Heart right ventricle (tissue), 16 donors: ENCODE measurements around the gene IRAG1. TPM values are rescaled to one million over a fixed set of nuclear protein-coding genes. Genes with fewer than 3 reads are reported as not detected.
A peak's percentile ranks its signal among the peaks of the same experiment; 100 is the strongest.

Source experiments
- ATAC-seq, 8 donors: fragments of 200-7000 bp; cut with Tn5 transposase; one replicate each; pipeline ENCODE4 v1.9.1; 2020; ENCODE audit warnings: mild to moderate bottlenecking in 8 of 8, moderate library complexity in 8 of 8, moderate number of reproducible peaks in 1 of 8
- DNase-seq, 2 donors: peaks; one replicate each; pipeline ENCODE4 v3.0.0-alpha.2; 2020
- H3K27ac ChIP-seq, 10 donors: fragments of 200-600 bp; sonication (generic) in 2 of 10; one replicate each; pipeline versions ENCODE4 v1.5.0 to v1.8.0; 2020 to 2022; ENCODE audit warnings: mild to moderate bottlenecking in 3 of 10
- H3K27me3 ChIP-seq, 7 donors: fragments of 200-600 bp; one replicate each; pipeline ENCODE4 v1.8.0; 2021 to 2022; ENCODE audit warnings: mild to moderate bottlenecking in 2 of 7
- H3K36me3 ChIP-seq, 9 donors: fragments of 200-600 bp; sonication (generic) in 1 of 9; one replicate each; pipeline versions ENCODE4 v1.5.0 to v1.8.0; 2020 to 2022; ENCODE audit warnings: mild to moderate bottlenecking in 2 of 9
- H3K4me1 ChIP-seq, 9 donors: fragments of 200-600 bp; sonication (generic) in 1 of 9; one replicate each; pipeline versions ENCODE4 v1.5.0 to v1.8.0; 2020 to 2022; ENCODE audit warnings: mild to moderate bottlenecking in 4 of 9
- H3K4me3 ChIP-seq, 10 donors: fragments of 200-600 bp; sonication (generic) in 2 of 10; one replicate each; pipeline versions ENCODE4 v1.5.0 to v1.8.0; 2020 to 2022; ENCODE audit warnings: mild to moderate bottlenecking in 7 of 10, moderate library complexity in 2 of 10
- H3K9me3 ChIP-seq, 11 donors: fragments of 200-600 bp in 10 of 11; sonication (generic) in 2 of 11; one replicate each; pipeline versions ENCODE4 v1.5.0 to v1.8.0; 2013 to 2022; ENCODE audit warnings: mild to moderate bottlenecking in 2 of 11, control low read depth in 1 of 11, moderate library complexity in 1 of 11
- WGBS, 2 donors: extraction: QIAGEN DNeasy Blood & Tissue Kit; methylation state at CpG; one replicate each; pipeline ENCODE4 v1.1.7; 2013; ENCODE audit warnings: inconsistent platforms in 1 of 2; 5-methylcytosine and 5-hydroxymethylcytosine counted together
- intact Hi-C, 10 donors: fragments of 100-400 bp; cut with DNase I; formaldehyde crosslinking; loops; one replicate each; pipeline versions ENCODE4 v1.11.1 to v1.14.2; 2022
- polyA plus RNA-seq, 2 donors: library from polyadenylated mRNA; stranded (reverse); fragments of 200-250 nt; gene quantifications; one replicate each; pipeline ENCODE4 v1.2.3, GENCODE V29; 2013
- total RNA-seq, 10 donors: library from RNA; stranded (reverse); fragmentation: NEBNext Ultra II Directional in 3 of 10; extraction: Animal tissue kit (Norgen Biotek cat#: 25700) in 3 of 10; gene quantifications; one replicate each; pipeline versions ENCODE4 v1.2.1 to v1.2.4, GENCODE V29; 2021 to 2023
- TF ChIP-seq, protein P1 (sequence below), 9 donors: fragments of 200-600 bp; sonication (generic) in 2 of 9; IDR thresholded peaks; one replicate each; pipeline versions ENCODE4 v1.5.0 to v1.8.0; 2021 to 2022; ENCODE audit warnings: antibody characterized with exemption in 9 of 9, mild to moderate bottlenecking in 5 of 9, moderate library complexity in 1 of 9
- donor health status: Arrhythmogenic right ventricular cardiomyopathy.
- donor health status: ischemic (EF 13 %, LVEDD 7.1; RV severe dilation, severe dysfunction).
- donor health status: healthy with polysubstance abuse.
- donor health status: DM: no; HTN: yes; CAD: no.
- donor health status: DM: no; HTN: no; CAD: no.
- donor health status: ischemic (EF 25% LVEDD 6.9; RV normal size, moderate dysfunction).
- donor health status: ischemic (EF 25% LVEDD 5.7; RV mildly dilated, moderate dysfunction).
- donor health status: healthy.
- donor health status: DM: yes; HTN: yes; CAD: no.
- donor health status: Ischemic cardiomyopathy.
- donor health status: ischemic (EF 35%, LVEDD 5.7; RV mildly dilated, moderate dysfunction).
- donor health status: nonischemic (EF 11% LVEDD 7.7; RV severe dilation, severe dysfunction).
- donor health status: DM: yes; HTN: yes; CAD: no.
- donor health status: PGD.
- donor health status: ischemic (EF 29% LVEDD 5.4; RV normal size, mild dysfunction).
- donor health status: nonischemic (EF 23%, LVEDD 6.1; RV moderate dilation, normal function).

The IRAG1 gene
- total and polyA plus RNA-seq, 12 donors, result 2.5 to 8.3 (median 5.0) TPM

DNA sequence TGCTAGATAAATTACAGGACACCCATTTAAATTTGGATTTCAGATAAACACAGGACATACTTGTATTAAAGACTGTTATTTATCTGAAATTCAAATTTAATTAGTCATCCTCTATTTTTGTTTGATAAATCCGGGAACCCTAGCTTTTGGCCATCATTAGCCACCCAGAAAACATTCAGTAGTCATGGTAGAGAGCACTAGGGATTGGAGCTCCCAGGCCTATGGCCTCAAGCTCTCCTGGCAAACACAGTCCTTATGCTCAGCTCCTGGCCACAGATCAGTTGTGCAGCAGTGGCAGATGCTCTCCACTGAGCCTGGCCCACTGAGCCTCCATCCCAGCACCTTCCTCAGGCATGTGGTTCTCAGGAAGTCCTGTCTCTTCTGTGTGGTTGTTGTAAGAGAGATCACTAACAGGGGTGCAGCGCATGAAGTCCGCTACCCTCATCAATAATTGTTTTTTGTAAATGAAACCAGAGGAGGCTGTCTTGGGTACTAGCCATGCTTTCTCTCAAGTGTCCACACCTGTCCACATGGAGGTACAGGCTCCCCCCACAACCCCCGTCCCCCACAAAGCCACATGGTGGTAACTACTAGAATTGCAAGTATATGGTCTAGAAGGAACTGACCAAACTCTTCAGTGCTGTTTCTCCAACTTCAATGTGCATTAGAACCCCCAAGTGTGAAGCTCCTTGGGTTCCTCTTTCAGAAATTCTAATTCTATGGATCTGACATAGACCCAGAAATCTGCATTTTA lies 1.1 kb upstream of the IRAG1 start:
- peaks cover 0 to 49% (median 13%) of the 10 kb centered on the region in 9 donors for H3K4me1 ChIP-seq
- intact Hi-C loops, result no loop called here
- no peaks in the 10 kb centered on the region for H3K9me3 ChIP-seq
- DNase-seq (no peak), ATAC-seq (no peak)
- H3K4me3 ChIP-seq, result no peak overlapping the region
- H3K27me3 ChIP-seq, result peaks cover 0 to 8% (median 0%) of the 10 kb centered on the region in 7 donors
- H3K27ac ChIP-seq, result peak overlapping the region in 5 of 10 donors; percentile 41 to 81 (median 73)
- H3K36me3 ChIP-seq, result no peaks in the 10 kb centered on the region
- 86 to 88% methylated on average over 4 of the region's 4 CpGs for WGBS, 2 donors
- TF ChIP-seq, protein P1, sequence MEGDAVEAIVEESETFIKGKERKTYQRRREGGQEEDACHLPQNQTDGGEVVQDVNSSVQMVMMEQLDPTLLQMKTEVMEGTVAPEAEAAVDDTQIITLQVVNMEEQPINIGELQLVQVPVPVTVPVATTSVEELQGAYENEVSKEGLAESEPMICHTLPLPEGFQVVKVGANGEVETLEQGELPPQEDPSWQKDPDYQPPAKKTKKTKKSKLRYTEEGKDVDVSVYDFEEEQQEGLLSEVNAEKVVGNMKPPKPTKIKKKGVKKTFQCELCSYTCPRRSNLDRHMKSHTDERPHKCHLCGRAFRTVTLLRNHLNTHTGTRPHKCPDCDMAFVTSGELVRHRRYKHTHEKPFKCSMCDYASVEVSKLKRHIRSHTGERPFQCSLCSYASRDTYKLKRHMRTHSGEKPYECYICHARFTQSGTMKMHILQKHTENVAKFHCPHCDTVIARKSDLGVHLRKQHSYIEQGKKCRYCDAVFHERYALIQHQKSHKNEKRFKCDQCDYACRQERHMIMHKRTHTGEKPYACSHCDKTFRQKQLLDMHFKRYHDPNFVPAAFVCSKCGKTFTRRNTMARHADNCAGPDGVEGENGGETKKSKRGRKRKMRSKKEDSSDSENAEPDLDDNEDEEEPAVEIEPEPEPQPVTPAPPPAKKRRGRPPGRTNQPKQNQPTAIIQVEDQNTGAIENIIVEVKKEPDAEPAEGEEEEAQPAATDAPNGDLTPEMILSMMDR (IDR thresholded peaks at IDR 0.05), result no peak

GRCh38 chr11:10692531-10693115 lies 932 bp downstream of the IRAG1 start:
- intact Hi-C loops, result no loop called here
- H3K9me3 ChIP-seq, result no peaks in the 10 kb centered on the region
- TF ChIP-seq, protein P1 (IDR thresholded peaks at IDR 0.05), result no peak
- peak overlapping the region in 9 of 10 donors; percentile 25 to 81 (median 65) for H3K27ac ChIP-seq
- H3K4me1 ChIP-seq, result peaks cover 0 to 48% (median 13%) of the 10 kb centered on the region in 9 donors
- WGBS, 2 donors, result 58 to 61% methylated on average over 7 of the region's 7 CpGs
- no peak for DNase-seq
- peak overlapping the region in 9 of 10 donors; percentile 20 to 54 (median 36) for H3K4me3 ChIP-seq
- ATAC-seq, result peak in 3 of 8 donors; percentile 4 to 33 (median 20)
- peaks cover 0 to 8% (median 0%) of the 10 kb centered on the region in 7 donors for H3K27me3 ChIP-seq
- H3K36me3 ChIP-seq, result no peaks in the 10 kb centered on the region

DNA sequence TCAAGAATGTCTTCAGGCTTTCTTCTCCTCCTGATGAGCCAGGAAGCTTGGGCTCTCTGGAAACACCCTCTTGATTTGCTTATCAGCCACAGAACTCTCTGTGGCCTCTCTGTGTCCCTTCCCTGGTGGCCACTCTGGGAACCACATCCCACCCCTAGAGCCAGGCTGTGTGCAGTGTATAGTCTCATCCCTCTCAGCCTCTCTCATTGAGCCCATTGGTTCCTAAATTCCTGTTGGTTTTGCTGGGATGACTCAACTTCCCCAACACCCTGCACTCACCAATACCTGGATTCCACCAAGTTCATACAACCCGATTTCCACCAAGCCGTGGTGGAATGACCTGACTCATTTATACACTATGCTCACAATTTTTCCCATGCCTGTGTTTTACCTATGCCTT lies 5.2 kb downstream of the IRAG1 start:
- intact Hi-C loops, result no loop called here
- WGBS, 2 donors, result 95 to 96% methylated on average over 2 of the region's 2 CpGs
- no peak overlapping the region for H3K4me3 ChIP-seq
- DNase-seq (no peak), ATAC-seq (no peak)
- no peaks in the 10 kb centered on the region for H3K9me3 ChIP-seq
- H3K27me3 ChIP-seq, result peaks cover 0 to 5% (median 0%) of the 10 kb centered on the region in 7 donors
- H3K27ac ChIP-seq, result no peak overlapping the region
- peaks cover 0 to 12% (median 0%) of the 10 kb centered on the region in 9 donors for H3K4me1 ChIP-seq
- TF ChIP-seq, protein P1 (IDR thresholded peaks at IDR 0.05), result peak in 2 of 9 donors; percentile 9 to 17
- no peaks in the 10 kb centered on the region for H3K36me3 ChIP-seq

DNA sequence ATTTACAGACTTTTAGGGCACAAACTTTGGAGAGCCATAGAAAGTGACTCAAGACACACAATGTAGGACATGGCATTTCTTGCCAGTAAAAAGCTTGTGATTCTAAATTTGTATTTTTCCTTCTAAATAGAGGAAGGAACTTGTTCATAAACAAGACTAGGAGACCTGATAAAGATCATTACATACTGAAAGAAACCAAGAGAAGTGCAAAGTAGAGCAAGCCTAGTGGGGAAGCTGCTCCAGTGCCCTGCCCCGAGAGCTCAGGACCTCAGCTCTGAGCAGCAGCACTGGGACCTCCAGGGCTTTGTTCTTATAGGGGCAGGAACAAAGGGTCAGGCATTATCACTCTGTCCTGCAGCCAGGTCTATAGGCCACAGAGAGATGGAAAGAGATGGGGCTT lies 7.2 kb downstream of the IRAG1 start:
- DNase-seq (no peak), ATAC-seq (no peak)
- no peak overlapping the region for H3K27ac ChIP-seq
- H3K36me3 ChIP-seq, result no peaks in the 10 kb centered on the region
- H3K4me1 ChIP-seq, result no peaks in the 10 kb centered on the region
- TF ChIP-seq, protein P1 (IDR thresholded peaks at IDR 0.05), result no peak
- intact Hi-C loops, result no loop called here
- no peaks in the 10 kb centered on the region for H3K9me3 ChIP-seq
- no peak overlapping the region for H3K4me3 ChIP-seq
- WGBS, 2 donors, result 70 to 90% methylated on average over 1 of the region's 1 CpG
- H3K27me3 ChIP-seq, result no peaks in the 10 kb centered on the region
